Thyroid gland (tissue), 4 donors: ENCODE measurements around the gene HSPD1. TPM values are rescaled to one million over a fixed set of nuclear protein-coding genes. Genes with fewer than 3 reads are reported as not detected.

Experiments
- DNase-seq, 2 donors: peaks; one replicate each; pipeline ENCODE4 v3.0.0-alpha.2; 2019
- H3K27ac ChIP-seq, 3 donors: fragments of 200-600 bp; sonication (generic); 1 replicate in 2 of 3; 2 replicates in 1 of 3; pipeline ENCODE4 v1.5.1; 2016 to 2019; ENCODE audit warnings: mild to moderate bottlenecking in 1 of 3, moderate library complexity in 1 of 3
- H3K27me3 ChIP-seq: fragments of 200-600 bp; sonication (generic); one replicate; pipeline ENCODE4 v1.5.1; 2019
- H3K36me3 ChIP-seq, 2 donors: fragments of 200-600 bp; sonication (generic); one replicate each; pipeline ENCODE4 v1.5.1; 2016 to 2019
- H3K4me1 ChIP-seq, 2 donors: fragments of 200-600 bp; sonication (generic); one replicate each; pipeline ENCODE4 v1.5.1; 2017 to 2019
- H3K4me3 ChIP-seq, 3 donors: fragments of 200-600 bp; sonication (generic); replicated peaks in 1 of 3; 1 replicate in 2 of 3; 2 replicates in 1 of 3; pipeline ENCODE4 v1.5.1; 2016; ENCODE audit warnings: mild to moderate bottlenecking in 1 of 3
- H3K9me3 ChIP-seq: fragments of 200-600 bp; sonication (generic); one replicate; pipeline ENCODE4 v1.5.1; 2017
- CTCF ChIP-seq, 6 experiments: fragments of 200-600 bp in 3 of 6; fragments of 450-650 bp in 3 of 6; sonication (generic) in 3 of 6; IDR thresholded peaks; one replicate each; pipeline ENCODE4 v1.5.1; 2016 to 2019; ENCODE audit warnings: antibody characterized with exemption in 6 of 6, mild to moderate bottlenecking in 2 of 6, inconsistent platforms in 1 of 6, moderate library complexity in 1 of 6
- POLR2A ChIP-seq, 2 donors: fragments of 450-650 bp; IDR thresholded peaks; one replicate each; pipeline ENCODE4 v1.6.1; 2017; ENCODE audit warnings: antibody characterized with exemption in 2 of 2, mild to moderate bottlenecking in 2 of 2, moderate library complexity in 1 of 2
- WGBS, 2 donors: methylation state at CpG; one replicate each; pipeline ENCODE4 v1.1.5; 2017; 5-methylcytosine and 5-hydroxymethylcytosine counted together
- intact Hi-C: fragments of 100-400 bp; cut with DNase I; formaldehyde crosslinking; loops from one replicate; pipeline ENCODE4 v1.15.1; 2023
- total RNA-seq, 4 donors: library from RNA; depleted of rRNA; stranded (reverse); fragments of >200 nt; gene quantifications; one replicate each; pipeline ENCODE4 v1.2.3, GENCODE V29; 2016

HSPD1 gene
- total RNA-seq, 4 donors from 2014 or later, result 125 to 157 (median 151) TPM

GRCh38 chr2:197464175-197464574 is 35.5 kb downstream of the HSPD1 start:
- no peak for DNase-seq
- WGBS, 2 donors, result 76 to 79% methylated on average over 1 of the region's 1 CpG
- Histone ChIP-seq H3K27me3 (no peaks in the 10 kb centered on the region), H3K4me1 (no peaks in the 10 kb centered on the region), H3K36me3 (peaks cover 32 to 37% of the 10 kb centered on the region in 2 donors), H3K4me3 (no peak overlapping the region), H3K9me3 (no peaks in the 10 kb centered on the region), H3K27ac (peak overlapping the region in 1 of 3 donors; percentile 21)
- intact Hi-C loops, result no loop called here
- TF ChIP-seq POLR2A (IDR thresholded peaks at IDR 0.05) (no peak), CTCF (IDR thresholded peaks at IDR 0.05) (no peak)

- Histone ChIP-seq H3K4me3 (no peak overlapping the region), H3K27ac (no peak overlapping the region), H3K4me1 (no peaks in the 10 kb centered on the region), H3K36me3 (peaks cover 16 to 26% of the 10 kb centered on the region in 2 donors), H3K27me3 (no peaks in the 10 kb centered on the region), H3K9me3 (no peaks in the 10 kb centered on the region)
- intact Hi-C loops, result no loop called here
- no peak for DNase-seq
- 84 to 89% methylated on average over 2 of the region's 2 CpGs for WGBS, 2 donors
- TF ChIP-seq POLR2A (IDR thresholded peaks at IDR 0.05) (no peak), CTCF (IDR thresholded peaks at IDR 0.05) (no peak)
Observed at GRCh38 chr2:197461057-197461456, 38.6 kb downstream of the HSPD1 start.

- Histone ChIP-seq H3K4me1 (no peaks in the 10 kb centered on the region), H3K27me3 (no peaks in the 10 kb centered on the region), H3K9me3 (no peaks in the 10 kb centered on the region), H3K36me3 (peaks cover 14 to 21% of the 10 kb centered on the region in 2 donors), H3K4me3 (no peak overlapping the region), H3K27ac (no peak overlapping the region)
- whole genome bisulfite sequencing, 2 donors, result 91 to 94% methylated on average over 4 of the region's 4 CpGs
- TF ChIP-seq POLR2A (IDR thresholded peaks at IDR 0.05), result no peak
- TF ChIP-seq CTCF (IDR thresholded peaks at IDR 0.05), result no peak
- no peak for DNase-seq
- intact Hi-C loops, result no loop called here
Observed at GRCh38 chr2:197460649-197461048, 39.0 kb downstream of the HSPD1 start.

GRCh38 chr2:197455428-197455827 is 44.2 kb downstream of the HSPD1 start:
- TF ChIP-seq CTCF (IDR thresholded peaks at IDR 0.05) (no peak), POLR2A (IDR thresholded peaks at IDR 0.05) (no peak)
- Histone ChIP-seq H3K27ac (no peak overlapping the region), H3K4me1 (peaks cover 7 to 13% of the 10 kb centered on the region in 2 donors), H3K27me3 (no peaks in the 10 kb centered on the region), H3K36me3 (peaks cover 5 to 7% of the 10 kb centered on the region in 2 donors), H3K4me3 (no peak overlapping the region), H3K9me3 (no peaks in the 10 kb centered on the region)
- DNase-seq, result no peak
- WGBS, 2 donors, result 86 to 100% methylated on average over 1 of the region's 1 CpG
- intact Hi-C loops, result no loop called here

GRCh38 chr2:197454923-197455322 is 44.7 kb downstream of the HSPD1 start:
- WGBS, 2 donors, result 87 to 91% methylated on average over 2 of the region's 2 CpGs
- Histone ChIP-seq H3K27ac (no peak overlapping the region), H3K4me1 (peaks cover 7 to 13% of the 10 kb centered on the region in 2 donors), H3K27me3 (no peaks in the 10 kb centered on the region), H3K36me3 (peaks cover 2% of the 10 kb centered on the region in 2 donors), H3K4me3 (no peak overlapping the region), H3K9me3 (no peaks in the 10 kb centered on the region)
- DNase-seq, result no peak
- TF ChIP-seq POLR2A (IDR thresholded peaks at IDR 0.05) (no peak), CTCF (IDR thresholded peaks at IDR 0.05) (no peak)
- intact Hi-C loops, result no loop called here
